CD4-positive, alpha-beta memory T cell (primary cell): Measurements from ENCODE around the gene LANCL1. TPM values are rescaled to one million over a fixed set of nuclear protein-coding genes. Genes with fewer than 3 reads are reported as not detected.
A peak's percentile ranks its signal among the peaks of the same experiment; 100 is the strongest.

Experiments used
- CTCF ChIA-PET: fragments of 350-600 bp; sonication (Branson Sonifier 250); formaldehyde crosslinking; loops from one replicate; lab custom pipeline; 2021; ENCODE audit warnings: inconsistent platforms; ENCODE audit not compliant: partially characterized antibody; lab: Charles Lee
- POLR2A ChIA-PET: fragments of 350-600 bp; sonication (Branson Sonifier 250); formaldehyde crosslinking; loops from one replicate; lab custom pipeline; 2021; ENCODE audit not compliant: partially characterized antibody; lab: Charles Lee
- DNase-seq, 5 donors: peaks; one replicate each; pipeline versions ENCODE4 v3.0.0 to v3.0.0-alpha.2; 2020 to 2022; ENCODE audit warnings: mixed read lengths in 1 of 5
- H3K27ac ChIP-seq: one replicate; pipeline ENCODE4 v1.7.0; 2013; ENCODE audit warnings: low read depth, low read length
- H3K27me3 ChIP-seq: 2 replicates; pipeline ENCODE4 v1.7.0; 2013; ENCODE audit warnings: mild to moderate bottlenecking, low read length, moderate library complexity; ENCODE audit not compliant: insufficient read depth
- H3K36me3 ChIP-seq: 2 replicates; pipeline ENCODE4 v1.7.0; 2013; ENCODE audit warnings: mild to moderate bottlenecking, low read length, moderate library complexity; ENCODE audit not compliant: insufficient read depth
- H3K4me1 ChIP-seq: 2 replicates; pipeline ENCODE4 v1.7.0; 2013; ENCODE audit warnings: mild to moderate bottlenecking, low read length, moderate library complexity; ENCODE audit not compliant: insufficient read depth
- H3K4me3 ChIP-seq, 2 donors: one replicate each; pipeline ENCODE4 v1.7.0; 2013; ENCODE audit warnings: low read length in 2 of 2, mild to moderate bottlenecking in 1 of 2
- H3K9me3 ChIP-seq, 2 donors: one replicate each; pipeline ENCODE4 v1.7.0; 2013; ENCODE audit warnings: low read length in 2 of 2, control low read depth in 1 of 2; ENCODE audit not compliant: control insufficient read depth in 1 of 2
- H3K27ac Mint-ChIP-seq, 7 donors: one replicate each; pipeline ENCODE4 v1.8.0; 2020 to 2021; ENCODE audit warnings: mixed read lengths in 7 of 7, mild to moderate bottlenecking in 6 of 7, inconsistent platforms in 3 of 7, moderate library complexity in 3 of 7
- H3K27me3 Mint-ChIP-seq, 2 donors: one replicate each; pipeline ENCODE4 v1.8.0; 2020 to 2021; ENCODE audit warnings: mixed read lengths in 2 of 2
- H3K36me3 Mint-ChIP-seq, 2 donors: one replicate each; pipeline ENCODE4 v1.8.0; 2020 to 2021; ENCODE audit warnings: mixed read lengths in 2 of 2, inconsistent platforms in 1 of 2, mild to moderate bottlenecking in 1 of 2
- H3K4me1 Mint-ChIP-seq, 4 donors: one replicate each; pipeline ENCODE4 v1.8.0; 2020 to 2021; ENCODE audit warnings: mixed read lengths in 4 of 4, mild to moderate bottlenecking in 1 of 4
- H3K4me3 Mint-ChIP-seq, 8 donors: one replicate each; pipeline ENCODE4 v1.8.0; 2020 to 2021; ENCODE audit warnings: mixed read lengths in 8 of 8, mild to moderate bottlenecking in 7 of 8, moderate library complexity in 6 of 8, inconsistent platforms in 3 of 8
- H3K9me3 Mint-ChIP-seq, 8 donors: one replicate each; pipeline ENCODE4 v1.8.0; 2020 to 2021; ENCODE audit warnings: mixed read lengths in 8 of 8, mild to moderate bottlenecking in 5 of 8, inconsistent platforms in 3 of 8, moderate library complexity in 1 of 8
- intact Hi-C: fragments of 100-400 bp; cut with micrococcal nuclease; formaldehyde crosslinking; loops from one replicate; pipeline ENCODE4 v1.15.1; 2023
- polyA plus RNA-seq, 2 donors: library from polyadenylated mRNA; unstranded; fragments of 300-500 nt; fragmentation: Illumina TruSeq; gene quantifications; one replicate each; pipeline ENCODE4 v1.2.3, GENCODE V29; 2021
- total RNA-seq, 2 experiments: library from RNA; stranded (reverse); gene quantifications; one replicate each; pipeline ENCODE4 v1.2.3, GENCODE V29; 2021

LANCL1 gene
- total and polyA plus RNA-seq, 4 experiments from 2014 or later, result 25.0 to 32.8 (median 29.4) TPM

DNA sequence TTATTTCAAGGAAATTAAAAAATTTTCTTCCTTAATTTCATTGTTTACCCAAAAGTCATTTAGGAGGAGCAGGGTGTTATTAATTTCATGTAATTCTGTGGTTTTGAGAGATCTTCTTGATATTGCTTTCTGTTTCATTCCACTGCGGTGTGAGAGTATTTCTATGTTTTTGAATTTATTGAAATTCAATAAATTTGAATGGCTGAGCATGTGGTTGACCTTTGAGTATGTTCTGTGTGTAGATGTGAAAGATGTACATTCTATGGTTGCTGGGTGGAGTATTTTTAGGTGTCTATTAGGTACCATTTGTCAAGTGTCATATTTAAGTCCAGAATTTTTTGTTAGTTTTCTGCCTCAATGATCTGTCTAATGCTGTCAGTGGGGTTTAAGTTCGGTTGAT is 39.4 kb upstream of the LANCL1 start:
- intact Hi-C loops, result no loop called here
- H3K27ac ChIP-seq, result no peak overlapping the region
- ChIA-PET POLR2A (no interaction called here), CTCF (no interaction called here)
- Mint-ChIP-seq H3K9me3 (peaks cover 4 to 21% (median 14%) of the 10 kb centered on the region in 8 donors), H3K4me3 (no peak overlapping the region), H3K4me1 (peaks cover 0 to 5% (median 2%) of the 10 kb centered on the region in 4 donors), H3K36me3 (peaks cover 0 to 5% of the 10 kb centered on the region in 2 donors), H3K27ac (no peak overlapping the region), H3K27me3 (peaks cover 7 to 11% of the 10 kb centered on the region in 2 donors)
- H3K9me3 ChIP-seq, result no peaks in the 10 kb centered on the region
- H3K36me3 ChIP-seq, result no peaks in the 10 kb centered on the region
- H3K27me3 ChIP-seq, result no peaks in the 10 kb centered on the region
- no peaks in the 10 kb centered on the region for H3K4me1 ChIP-seq
- H3K4me3 ChIP-seq, result no peak overlapping the region
- DNase-seq, result no peak

DNA sequence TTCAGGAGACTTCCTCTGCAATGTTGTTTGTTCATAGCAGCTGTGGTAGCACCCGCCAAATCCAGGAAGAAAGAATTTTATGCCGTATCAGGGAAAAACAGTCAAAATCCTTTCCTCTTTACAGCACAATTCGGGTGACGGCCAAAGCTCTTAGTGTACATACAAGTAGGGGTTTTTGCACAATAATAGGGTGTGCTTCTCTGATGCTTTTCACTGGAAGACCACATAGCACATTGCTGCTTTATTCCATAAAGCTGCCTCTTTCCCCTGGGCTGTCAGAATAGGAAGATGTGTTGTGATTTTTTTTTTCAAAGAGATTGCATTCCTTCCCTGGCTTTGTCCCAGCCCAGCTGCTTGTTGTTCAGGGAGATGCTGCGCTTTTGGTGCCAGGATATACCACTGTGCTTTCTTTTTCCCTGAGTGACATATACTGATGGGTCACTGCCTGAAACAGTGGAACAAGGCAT is 27.2 kb upstream of the LANCL1 start:
- Mint-ChIP-seq H3K36me3 (peaks cover 0 to 4% of the 10 kb centered on the region in 2 donors), H3K27ac (no peak overlapping the region), H3K4me1 (peaks cover 0 to 7% (median 4%) of the 10 kb centered on the region in 4 donors), H3K27me3 (peaks cover 19 to 21% of the 10 kb centered on the region in 2 donors), H3K9me3 (peaks cover 2 to 30% (median 23%) of the 10 kb centered on the region in 8 donors), H3K4me3 (peak overlapping the region in 1 of 8 donors; percentile 68)
- Histone ChIP-seq H3K27ac (no peak overlapping the region), H3K36me3 (no peaks in the 10 kb centered on the region), H3K4me3 (no peak overlapping the region), H3K4me1 (no peaks in the 10 kb centered on the region), H3K9me3 (no peaks in the 10 kb centered on the region), H3K27me3 (no peaks in the 10 kb centered on the region)
- intact Hi-C loops, result no loop called here
- ChIA-PET POLR2A (no interaction called here), CTCF (interaction anchor here (0.7 to 2.7 kb wide), 18 partner anchors 8 to 71 kb away, joined by 3 to 13 read pairs (median 4); no protein-coding TSS in a partner anchor)
- no peak for DNase-seq

DNA sequence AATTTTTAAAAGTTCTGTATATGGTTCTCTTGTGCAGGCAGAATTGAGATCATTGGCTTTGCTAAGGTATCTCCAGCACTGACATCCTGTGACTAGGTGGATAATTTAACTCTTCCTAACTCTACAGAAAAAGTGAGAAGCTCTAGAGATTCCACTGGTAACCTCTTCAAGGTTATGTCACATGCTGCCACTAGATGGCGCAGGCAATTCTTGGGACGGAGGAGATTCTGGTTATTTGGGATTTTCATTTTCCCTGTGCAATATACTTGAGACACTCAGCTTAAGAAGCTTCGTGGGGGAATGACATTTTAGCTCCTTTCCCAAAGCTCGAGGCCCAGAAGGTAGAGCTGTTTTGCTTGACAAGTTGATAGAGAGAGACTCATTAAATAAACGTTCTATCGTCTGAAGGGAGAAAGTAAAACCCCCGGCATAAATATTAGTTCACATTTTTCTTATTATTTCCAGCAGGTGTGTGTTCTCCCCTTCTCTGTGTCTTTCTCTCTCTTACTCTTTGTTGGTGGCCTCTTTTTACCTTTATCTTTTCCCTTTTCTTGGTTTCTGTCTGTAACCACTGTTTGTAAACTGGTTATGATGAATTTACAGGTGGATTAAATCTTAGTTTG is 26.6 kb upstream of the LANCL1 start:
- Mint-ChIP-seq H3K9me3 (peaks cover 2 to 30% (median 23%) of the 10 kb centered on the region in 8 donors), H3K4me3 (peak overlapping the region in 6 of 8 donors; percentile 22 to 73 (median 41)), H3K36me3 (peaks cover 0 to 4% of the 10 kb centered on the region in 2 donors), H3K27me3 (peaks cover 19 to 24% of the 10 kb centered on the region in 2 donors), H3K4me1 (peaks cover 0 to 7% (median 4%) of the 10 kb centered on the region in 4 donors), H3K27ac (no peak overlapping the region)
- CTCF ChIA-PET, result interaction anchor here (0.7 to 2.7 kb wide), 21 partner anchors 9 to 101 kb away, joined by 3 to 13 read pairs (median 4); no protein-coding TSS in a partner anchor
- Histone ChIP-seq H3K36me3 (no peaks in the 10 kb centered on the region), H3K27ac (no peak overlapping the region), H3K9me3 (no peaks in the 10 kb centered on the region), H3K4me1 (no peaks in the 10 kb centered on the region), H3K4me3 (no peak overlapping the region), H3K27me3 (no peaks in the 10 kb centered on the region)
- intact Hi-C loops, result no loop called here
- peak in 2 of 5 donors; percentile 8 to 11 for DNase-seq
- POLR2A ChIA-PET, result no interaction called here

DNA sequence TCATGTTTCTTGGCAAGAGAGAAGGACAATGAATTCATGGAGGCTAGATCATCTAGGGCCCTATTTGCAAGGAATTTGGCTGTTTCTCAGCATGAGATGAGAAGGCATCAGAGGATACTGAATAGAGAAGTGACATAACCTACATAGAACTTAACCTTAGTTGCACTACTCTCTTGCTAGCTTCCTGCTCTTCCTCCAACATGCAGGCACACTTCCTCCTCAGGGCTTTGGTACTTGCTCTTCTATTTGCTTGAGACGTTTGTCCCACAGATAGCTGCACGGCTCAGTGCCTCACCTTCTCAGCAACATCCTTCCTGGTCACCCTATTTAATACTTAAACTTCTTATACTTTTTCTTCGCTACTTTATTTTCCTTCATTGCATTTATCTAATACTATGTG is 20.0 kb upstream of the LANCL1 start:
- ChIA-PET CTCF (interaction anchor here (1.6 kb wide), 1 partner anchor 15 kb away, joined by 4 read pairs; no protein-coding TSS in a partner anchor), POLR2A (no interaction called here)
- intact Hi-C loops, result no loop called here
- Histone ChIP-seq H3K9me3 (no peaks in the 10 kb centered on the region), H3K36me3 (no peaks in the 10 kb centered on the region), H3K27ac (no peak overlapping the region), H3K4me1 (peaks cover 6% of the 10 kb centered on the region), H3K27me3 (peaks cover 4% of the 10 kb centered on the region), H3K4me3 (no peak overlapping the region)
- peak overlapping the region in 1 of 8 donors; percentile 9 for H3K4me3 Mint-ChIP-seq
- peaks cover 0 to 2% of the 10 kb centered on the region in 2 donors for H3K36me3 Mint-ChIP-seq
- no peak overlapping the region for H3K27ac Mint-ChIP-seq
- peaks cover 0 to 18% (median 10%) of the 10 kb centered on the region in 8 donors for H3K9me3 Mint-ChIP-seq
- peaks cover 5 to 18% of the 10 kb centered on the region in 2 donors for H3K27me3 Mint-ChIP-seq
- DNase-seq, result no peak
- peaks cover 0 to 7% (median 6%) of the 10 kb centered on the region in 4 donors for H3K4me1 Mint-ChIP-seq

DNA sequence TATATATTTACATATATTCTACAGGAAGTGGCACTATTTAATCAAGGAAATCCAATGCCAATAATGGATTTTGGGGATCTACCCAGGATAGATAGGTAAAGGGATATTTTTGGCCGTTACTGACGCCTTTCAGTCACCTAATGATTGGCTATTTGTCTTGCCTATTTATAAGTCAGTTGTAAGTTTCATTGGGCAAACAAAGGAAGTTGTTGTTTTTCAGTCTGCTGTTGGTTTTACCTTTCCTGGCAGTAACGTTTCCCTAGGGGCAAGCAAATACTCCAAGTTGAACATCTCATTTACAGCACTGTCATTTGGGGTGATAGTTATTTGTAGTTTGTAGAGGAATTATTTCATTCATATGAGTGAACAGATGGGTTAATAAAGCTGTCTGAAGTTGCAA is 17.0 kb upstream of the LANCL1 start:
- ChIA-PET POLR2A (no interaction called here), CTCF (interaction anchor here (1.2 kb wide), 1 partner anchor 11 kb away, joined by 5 read pairs; no protein-coding TSS in a partner anchor)
- peaks cover 4 to 14% of the 10 kb centered on the region in 2 donors for H3K27me3 Mint-ChIP-seq
- no peak overlapping the region for H3K27ac Mint-ChIP-seq
- H3K4me1 ChIP-seq, result peaks cover 6% of the 10 kb centered on the region
- H3K4me3 Mint-ChIP-seq, result no peak overlapping the region
- no peaks in the 10 kb centered on the region for H3K9me3 ChIP-seq
- peaks cover 0 to under 1% (median 0%) of the 10 kb centered on the region in 8 donors for H3K9me3 Mint-ChIP-seq
- no peak overlapping the region for H3K27ac ChIP-seq
- H3K27me3 ChIP-seq, result peaks cover 4% of the 10 kb centered on the region
- no peak for DNase-seq
- H3K36me3 Mint-ChIP-seq, result no peaks in the 10 kb centered on the region
- H3K36me3 ChIP-seq, result no peaks in the 10 kb centered on the region
- peaks cover 0 to 7% (median 6%) of the 10 kb centered on the region in 4 donors for H3K4me1 Mint-ChIP-seq
- intact Hi-C loops, result no loop called here
- H3K4me3 ChIP-seq, result no peak overlapping the region

DNA sequence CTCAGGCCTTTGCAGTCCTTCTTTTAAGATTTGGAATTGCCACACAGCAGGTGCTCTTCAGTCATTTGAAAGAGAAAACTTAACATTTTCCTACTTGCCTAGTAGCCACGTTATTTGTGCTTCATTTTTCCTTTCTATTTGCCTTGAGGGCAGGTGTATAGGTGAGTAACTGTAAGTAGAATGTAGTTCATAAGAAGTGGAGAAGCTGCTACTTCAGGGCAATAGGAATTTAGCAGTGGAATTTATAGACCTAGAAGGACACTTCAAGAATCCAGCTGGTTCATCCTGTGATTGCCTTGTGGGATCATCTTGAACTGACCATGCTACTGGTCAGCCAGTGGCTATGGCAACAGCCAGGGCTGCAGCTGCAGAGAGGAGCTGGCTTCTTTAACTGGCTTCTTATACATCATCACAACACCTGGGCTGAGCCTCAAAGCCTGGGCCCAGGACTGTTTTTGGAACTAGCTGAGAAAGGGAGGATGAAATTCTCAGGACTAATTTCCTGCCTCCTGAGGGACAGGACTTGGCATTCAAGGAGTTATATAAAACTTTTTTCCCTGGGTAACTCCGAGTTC is 5.1 kb upstream of the LANCL1 start:
- H3K36me3 ChIP-seq, result no peaks in the 10 kb centered on the region
- H3K4me1 ChIP-seq, result peaks cover 27% of the 10 kb centered on the region
- ChIA-PET CTCF (interaction anchor here (1.1 to 1.7 kb wide), 2 partner anchors 15 to 21 kb away, joined by 4 to 5 read pairs; no protein-coding TSS in a partner anchor), POLR2A (no interaction called here)
- Mint-ChIP-seq H3K36me3 (peaks cover 3 to 5% of the 10 kb centered on the region in 2 donors), H3K9me3 (peaks cover 0 to 14% (median 11%) of the 10 kb centered on the region in 8 donors), H3K27me3 (no peaks in the 10 kb centered on the region), H3K4me1 (peaks cover 23 to 43% (median 36%) of the 10 kb centered on the region in 4 donors), H3K27ac (peak overlapping the region in 1 of 7 donors; percentile 13), H3K4me3 (peak overlapping the region in 2 of 8 donors; percentile 15 to 43)
- no peak for DNase-seq
- H3K27me3 ChIP-seq, result no peaks in the 10 kb centered on the region
- intact Hi-C loops, result no loop called here
- H3K9me3 ChIP-seq, result no peaks in the 10 kb centered on the region
- H3K4me3 ChIP-seq, result no peak overlapping the region
- no peak overlapping the region for H3K27ac ChIP-seq

DNA sequence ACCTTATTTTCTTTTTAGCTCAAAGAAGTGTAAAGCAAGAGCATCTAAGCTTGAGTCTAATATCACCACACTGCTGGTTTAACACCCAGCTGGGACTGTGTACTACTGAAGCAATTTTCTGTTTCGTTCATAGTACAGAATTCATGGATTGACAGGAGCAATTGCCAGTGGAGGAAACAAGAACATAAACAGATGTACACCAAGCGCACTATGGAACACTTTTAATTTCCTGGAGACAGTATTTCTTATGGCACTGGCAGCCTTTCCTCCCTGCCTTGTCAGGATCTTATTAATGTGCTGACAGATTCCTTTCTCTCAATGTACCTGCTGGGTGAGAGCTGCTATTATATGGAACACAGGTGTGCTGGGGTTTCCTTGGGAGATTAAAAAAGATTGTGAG is 4.2 kb upstream of the LANCL1 start:
- H3K27ac ChIP-seq, result no peak overlapping the region
- no peak overlapping the region for H3K4me3 ChIP-seq
- H3K27me3 ChIP-seq, result no peaks in the 10 kb centered on the region
- no peaks in the 10 kb centered on the region for H3K36me3 ChIP-seq
- no peak for DNase-seq
- CTCF ChIA-PET, result interaction anchor here (1.1 to 1.7 kb wide), 2 partner anchors 16 to 22 kb away, joined by 4 to 5 read pairs; no protein-coding TSS in a partner anchor
- Mint-ChIP-seq H3K36me3 (peaks cover 5 to 10% of the 10 kb centered on the region in 2 donors), H3K27ac (peak overlapping the region in 1 of 7 donors; percentile 61), H3K4me1 (peaks cover 24 to 48% (median 39%) of the 10 kb centered on the region in 4 donors), H3K27me3 (no peaks in the 10 kb centered on the region), H3K9me3 (peaks cover 0 to 14% (median 11%) of the 10 kb centered on the region in 8 donors), H3K4me3 (peak overlapping the region in 3 of 8 donors; percentile 52 to 75 (median 63))
- H3K4me1 ChIP-seq, result peaks cover 28% of the 10 kb centered on the region
- intact Hi-C loops, result no loop called here
- POLR2A ChIA-PET, result no interaction called here
- H3K9me3 ChIP-seq, result no peaks in the 10 kb centered on the region
